Dendritic cell treated with granulocyte-macrophage colony-stimulating factor and Interleukin-4, amounts not matched to agents 40 ng/mL and 50 ng/mL, for 4 days (primary cell): ENCODE results near the gene CYP2S1.
"Not testable (repeated sequence)": the region's sequence is repeated elsewhere in the genome, so short reads cannot be mapped to it uniquely, and the experiment has no call there.

Experiments
- H3K27ac Mint-ChIP-seq: one replicate; pipeline ENCODE4 v1.8.0; 2022; ENCODE audit warnings: mild to moderate bottlenecking, mixed read lengths
- H3K27me3 Mint-ChIP-seq: one replicate; pipeline ENCODE4 v1.8.0; 2022; ENCODE audit warnings: mild to moderate bottlenecking, mixed read lengths
- H3K36me3 Mint-ChIP-seq: one replicate; pipeline ENCODE4 v1.8.0; 2022; ENCODE audit warnings: low read depth, mixed read lengths
- H3K4me1 Mint-ChIP-seq: one replicate; pipeline ENCODE4 v1.8.0; 2022; ENCODE audit warnings: low read depth, mixed read lengths
- H3K4me3 Mint-ChIP-seq: one replicate; pipeline ENCODE4 v1.8.0; 2022; ENCODE audit warnings: mild to moderate bottlenecking, moderate library complexity, mixed read lengths
- H3K9me3 Mint-ChIP-seq: one replicate; pipeline ENCODE4 v1.8.0; 2022; ENCODE audit warnings: mixed read lengths
- intact Hi-C: fragments of 100-400 bp; cut with micrococcal nuclease; formaldehyde crosslinking; loops from one replicate; pipeline ENCODE4 v1.15.0; 2022

Gene CYP2S1, protein sequence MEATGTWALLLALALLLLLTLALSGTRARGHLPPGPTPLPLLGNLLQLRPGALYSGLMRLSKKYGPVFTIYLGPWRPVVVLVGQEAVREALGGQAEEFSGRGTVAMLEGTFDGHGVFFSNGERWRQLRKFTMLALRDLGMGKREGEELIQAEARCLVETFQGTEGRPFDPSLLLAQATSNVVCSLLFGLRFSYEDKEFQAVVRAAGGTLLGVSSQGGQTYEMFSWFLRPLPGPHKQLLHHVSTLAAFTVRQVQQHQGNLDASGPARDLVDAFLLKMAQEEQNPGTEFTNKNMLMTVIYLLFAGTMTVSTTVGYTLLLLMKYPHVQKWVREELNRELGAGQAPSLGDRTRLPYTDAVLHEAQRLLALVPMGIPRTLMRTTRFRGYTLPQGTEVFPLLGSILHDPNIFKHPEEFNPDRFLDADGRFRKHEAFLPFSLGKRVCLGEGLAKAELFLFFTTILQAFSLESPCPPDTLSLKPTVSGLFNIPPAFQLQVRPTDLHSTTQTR

DNA sequence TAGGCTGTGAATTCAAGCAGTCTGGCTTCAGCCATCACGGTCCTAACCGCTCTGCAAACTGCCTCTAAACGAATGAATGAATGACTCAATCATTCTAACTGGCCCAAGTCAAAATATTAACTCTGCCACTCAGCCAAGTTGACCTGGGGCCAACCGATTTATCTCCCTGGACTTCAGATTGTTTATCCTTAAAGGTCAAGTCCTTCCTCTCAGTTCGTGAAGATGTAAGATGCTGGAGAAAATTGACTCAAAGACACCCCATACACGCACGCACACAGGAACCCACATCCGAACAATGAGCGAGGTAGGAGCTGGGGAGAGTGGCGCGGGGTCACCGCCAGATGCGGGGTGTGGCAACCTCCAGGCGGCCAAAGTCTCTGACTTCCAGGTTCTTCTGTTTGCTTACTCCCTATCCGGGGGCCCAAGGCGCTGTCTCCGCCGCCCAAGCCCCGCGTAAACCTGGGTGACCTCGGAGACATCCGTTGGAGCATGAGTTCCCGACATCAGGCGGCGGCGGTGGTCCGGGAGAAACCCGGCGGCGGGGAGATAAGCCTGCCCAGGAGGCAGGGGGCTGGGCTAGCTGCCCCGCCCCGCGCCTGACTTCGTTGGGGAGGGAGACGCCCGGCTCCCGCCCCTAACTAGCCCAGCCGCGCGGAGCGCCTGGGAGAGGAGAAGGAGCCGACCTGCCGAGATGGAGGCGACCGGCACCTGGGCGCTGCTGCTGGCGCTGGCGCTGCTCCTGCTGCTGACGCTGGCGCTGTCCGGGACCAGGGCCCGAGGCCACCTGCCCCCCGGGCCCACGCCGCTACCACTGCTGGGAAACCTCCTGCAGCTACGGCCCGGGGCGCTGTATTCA lies at the start of gene CYP2S1:
Gene CYP2S1, plus strand, starts transcription at position 646 of the 856 bp plus-strand sequence. Its CDS starts 46 bp downstream, at position 692.
- Mint-ChIP-seq H3K4me3 (peak within 1 kb of the TSS; percentile 97), H3K27ac (peak within 1 kb of the TSS; percentile 85), H3K27me3 (peaks cover 4% of the 10 kb centered on the region), H3K36me3 (peaks cover 50% of the 10 kb centered on the region), H3K4me1 (peaks cover 69% of the 10 kb centered on the region), H3K9me3 (no peaks in the 10 kb centered on the region)
- intact Hi-C loops: no loop called here

DNA sequence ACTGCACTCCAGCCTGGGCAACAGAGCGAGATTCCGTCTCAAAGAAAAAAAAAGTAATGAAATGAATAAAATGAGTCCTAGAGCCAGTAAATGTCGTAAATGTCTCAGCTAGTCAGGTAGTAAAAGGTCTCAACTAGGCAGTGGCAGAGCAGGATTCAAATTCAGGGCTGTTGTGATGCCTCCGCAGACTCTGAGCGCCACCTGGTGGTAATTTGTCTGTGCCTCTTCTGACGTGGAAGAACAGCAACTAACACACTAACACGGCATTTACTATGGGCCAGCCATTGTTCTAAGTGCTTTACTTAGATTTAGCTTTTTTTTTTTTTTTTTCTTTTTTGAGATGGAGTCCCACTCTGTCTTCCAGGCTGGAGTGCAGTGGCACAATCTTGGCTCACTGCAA lies 48.6 kb upstream of the CYP2S1 start:
- no peak overlapping the region for H3K27ac Mint-ChIP-seq
- no peaks in the 10 kb centered on the region for H3K9me3 Mint-ChIP-seq
- H3K4me1 Mint-ChIP-seq: no peaks in the 10 kb centered on the region
- peaks cover 27% of the 10 kb centered on the region for H3K27me3 Mint-ChIP-seq
- H3K36me3 Mint-ChIP-seq: no peaks in the 10 kb centered on the region
- intact Hi-C loops: loop anchor here (1.0 to 2.0 kb wide), 3 partner anchors 18 to 482 kb away; no protein-coding TSS in a partner anchor
- no peak overlapping the region for H3K4me3 Mint-ChIP-seq

DNA sequence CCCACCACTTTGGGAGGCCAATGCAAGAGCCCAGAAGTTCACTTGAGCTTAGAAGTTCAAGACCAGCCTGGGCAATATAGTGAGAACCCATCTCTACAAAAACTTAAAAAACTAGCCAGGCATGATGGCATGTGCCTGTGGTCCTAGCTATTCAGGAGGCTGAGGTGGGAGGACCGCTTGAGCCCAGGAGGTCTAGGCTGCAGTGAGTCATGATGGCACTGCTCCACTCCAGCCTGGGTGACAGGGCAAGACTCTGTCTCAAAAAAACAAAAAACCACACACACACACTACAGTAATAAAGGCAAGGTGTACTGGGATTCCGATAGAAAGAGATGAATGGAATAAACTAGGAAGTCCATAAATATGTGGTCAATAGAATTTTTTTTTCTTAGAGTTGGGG lies 43.2 kb upstream of the CYP2S1 start:
- Mint-ChIP-seq H3K36me3 (no peaks in the 10 kb centered on the region), H3K9me3 (no peaks in the 10 kb centered on the region), H3K27me3 (peaks cover 14% of the 10 kb centered on the region), H3K27ac (no peak overlapping the region), H3K4me3 (no peak overlapping the region), H3K4me1 (no peaks in the 10 kb centered on the region)
- intact Hi-C loops: no loop called here

DNA sequence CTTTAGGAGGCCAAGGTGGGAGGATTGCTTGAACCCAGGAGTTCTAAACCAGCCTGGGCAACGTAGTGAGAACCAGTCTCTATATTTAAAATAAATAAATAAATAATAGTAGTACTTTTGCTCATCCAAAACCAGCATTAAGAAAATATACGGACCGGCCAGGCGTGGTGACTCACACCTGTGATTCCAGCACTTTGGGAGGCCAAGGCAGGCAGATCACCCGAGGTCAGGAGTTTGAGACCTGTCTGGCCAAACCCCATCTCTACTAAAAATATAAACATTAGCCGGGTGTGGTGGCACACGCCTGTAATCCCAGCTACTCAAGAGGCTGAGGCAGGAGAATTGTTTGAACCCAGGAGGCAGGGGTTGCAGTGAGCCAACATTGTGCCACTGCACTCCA lies 42.0 kb upstream of the CYP2S1 start:
- not testable (repeated sequence) for H3K4me3 Mint-ChIP-seq

DNA sequence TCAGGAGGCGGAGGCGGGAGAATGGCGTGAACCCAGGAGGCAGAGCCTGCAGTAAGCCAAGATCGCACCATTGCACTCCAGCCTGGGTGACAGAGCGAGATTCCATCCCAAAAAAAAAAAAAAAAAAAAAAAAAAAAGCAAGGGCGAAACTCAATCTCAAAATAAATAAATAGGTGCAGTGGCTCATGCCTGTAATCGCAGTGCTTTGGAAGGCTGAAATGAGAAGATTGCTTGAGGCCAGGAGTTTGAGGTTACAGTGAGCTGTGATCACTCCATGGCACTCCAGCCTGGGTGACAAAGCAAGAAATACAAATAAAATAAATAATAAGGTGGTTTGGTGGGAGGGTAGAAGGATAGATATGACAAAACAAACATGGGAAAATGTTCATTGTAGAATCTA lies 39.0 kb upstream of the CYP2S1 start:
- Mint-ChIP-seq H3K36me3 (no peaks in the 10 kb centered on the region), H3K4me1 (no peaks in the 10 kb centered on the region), H3K4me3 (no peak overlapping the region), H3K9me3 (no peaks in the 10 kb centered on the region), H3K27me3 (no peaks in the 10 kb centered on the region), H3K27ac (no peak overlapping the region)
- intact Hi-C loops: no loop called here

More for the DNA sequence above, 42.0 kb upstream of the CYP2S1 start:
- H3K9me3 Mint-ChIP-seq, H3K36me3 Mint-ChIP-seq, H3K27ac Mint-ChIP-seq, intact Hi-C loops, H3K4me1 Mint-ChIP-seq: not testable (repeated sequence)
- H3K27me3 Mint-ChIP-seq: peaks cover 11% of the 10 kb centered on the region

DNA sequence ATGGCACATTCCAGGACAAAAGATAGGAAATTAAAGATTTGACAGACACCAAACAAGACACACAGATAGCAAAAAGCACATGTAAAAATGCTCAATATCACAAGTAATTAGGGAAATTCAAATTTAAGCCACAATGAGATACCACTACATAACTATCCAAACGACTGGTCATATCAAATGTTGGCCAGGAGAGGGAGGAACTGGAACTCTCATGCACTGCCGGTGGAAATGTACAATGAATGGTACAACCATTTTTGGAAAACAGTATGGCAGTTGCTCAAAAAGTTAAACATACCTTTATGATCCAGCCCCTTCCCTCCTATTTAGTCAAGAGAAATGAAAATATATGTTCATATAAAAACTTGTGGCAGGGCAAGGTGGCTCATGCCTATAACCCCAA lies 36.8 kb upstream of the CYP2S1 start:
- Mint-ChIP-seq H3K9me3 (no peaks in the 10 kb centered on the region), H3K27me3 (no peaks in the 10 kb centered on the region), H3K4me1 (no peaks in the 10 kb centered on the region), H3K27ac (no peak overlapping the region), H3K4me3 (no peak overlapping the region), H3K36me3 (no peaks in the 10 kb centered on the region)
- intact Hi-C loops: loop anchor here (5.0 kb wide), 1 partner anchor 151 kb away; no protein-coding TSS in a partner anchor

DNA sequence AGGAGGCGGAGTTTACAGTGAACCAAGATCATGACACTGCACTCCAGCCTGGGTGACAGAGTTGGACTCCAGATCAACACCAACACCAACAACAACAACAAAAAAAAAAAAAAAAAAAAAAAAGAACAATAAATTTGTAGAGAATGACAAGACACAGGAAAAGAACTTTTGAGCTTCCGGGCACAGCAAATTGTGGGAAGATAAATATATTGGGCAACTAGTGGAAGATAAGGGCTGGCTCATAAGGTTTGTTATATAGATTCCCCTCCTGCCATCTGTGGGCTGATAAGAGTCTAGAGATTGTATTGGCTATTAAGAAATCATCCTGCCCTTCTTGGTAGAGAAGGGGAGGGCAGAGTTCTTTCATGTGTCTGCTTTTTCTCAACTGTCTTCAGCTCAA lies 33.1 kb upstream of the CYP2S1 start:
- Mint-ChIP-seq H3K27ac (no peak overlapping the region), H3K27me3 (no peaks in the 10 kb centered on the region), H3K4me3 (no peak overlapping the region), H3K9me3 (no peaks in the 10 kb centered on the region), H3K36me3 (peaks cover 6% of the 10 kb centered on the region), H3K4me1 (no peaks in the 10 kb centered on the region)
- intact Hi-C loops: loop anchor here (5.0 kb wide), 1 partner anchor 147 kb away; no protein-coding TSS in a partner anchor

DNA sequence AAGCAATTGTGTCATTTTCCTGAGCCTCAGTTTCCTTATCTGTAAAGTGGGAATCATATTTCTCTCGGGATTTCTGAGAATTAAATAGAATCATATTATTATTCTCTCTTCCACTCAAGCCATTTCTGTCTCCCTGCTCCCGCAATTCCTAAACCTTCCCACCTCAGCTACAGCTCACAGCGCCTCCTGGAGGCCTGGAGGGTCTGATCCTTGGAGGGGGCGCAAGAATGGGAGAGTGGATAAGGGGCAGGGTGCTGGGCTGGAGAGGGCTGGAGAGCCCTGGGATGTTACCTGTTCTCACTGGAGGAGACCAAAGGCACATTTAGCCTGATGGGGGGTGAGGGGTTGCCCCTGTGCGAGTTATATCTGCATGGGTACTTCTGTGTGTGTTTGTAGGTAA lies 31.1 kb upstream of the CYP2S1 start:
- intact Hi-C loops: no loop called here

DNA sequence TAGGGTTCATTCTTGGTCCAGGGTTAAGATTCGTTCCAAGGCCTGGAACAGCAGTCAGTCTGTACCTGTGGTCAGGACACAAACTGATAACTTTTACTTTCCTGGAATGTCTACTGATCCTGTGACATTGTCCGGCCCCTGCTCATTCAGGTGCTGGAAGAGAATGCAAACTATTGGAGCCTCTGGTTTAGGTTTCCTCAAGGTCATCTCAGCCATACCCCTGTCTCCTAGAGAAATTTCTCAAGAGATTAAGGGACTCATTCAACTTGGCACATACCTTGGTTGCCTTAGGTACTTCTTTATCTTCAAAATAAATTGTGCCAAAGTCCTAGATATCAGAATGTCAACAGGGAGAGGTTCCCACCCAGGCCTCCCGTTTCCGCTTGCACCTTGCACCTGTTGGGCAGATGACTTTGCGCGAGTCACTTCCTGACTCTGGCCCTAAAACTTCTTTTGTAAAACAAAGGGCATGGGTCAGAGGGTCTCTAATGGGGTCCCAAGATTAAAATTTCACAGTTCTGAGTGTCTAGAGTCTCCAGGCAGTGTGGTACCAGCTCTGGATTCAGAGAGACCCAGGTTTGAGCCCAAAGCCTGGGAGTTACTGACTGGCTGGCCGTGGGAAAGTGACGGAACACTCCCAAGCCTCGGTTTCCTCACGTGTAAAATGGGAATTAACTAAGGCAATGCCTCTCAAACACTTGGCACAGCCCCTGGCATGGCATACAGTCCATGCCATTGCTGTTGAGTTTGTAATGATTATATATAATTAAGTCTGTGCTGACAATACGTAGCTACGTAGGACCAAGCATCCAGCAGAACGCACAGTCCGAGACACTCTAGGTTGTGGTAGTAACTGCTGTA lies 25.8 kb upstream of the CYP2S1 start:
- H3K4me1 Mint-ChIP-seq: peaks cover 1% of the 10 kb centered on the region
- peaks cover 16% of the 10 kb centered on the region for H3K36me3 Mint-ChIP-seq
- no peak overlapping the region for H3K4me3 Mint-ChIP-seq
- no peaks in the 10 kb centered on the region for H3K27me3 Mint-ChIP-seq
- H3K9me3 Mint-ChIP-seq: no peaks in the 10 kb centered on the region
- intact Hi-C loops: no loop called here
- no peak overlapping the region for H3K27ac Mint-ChIP-seq

More for the DNA sequence above, 31.1 kb upstream of the CYP2S1 start:
- Mint-ChIP-seq H3K27ac (no peak overlapping the region), H3K4me1 (no peaks in the 10 kb centered on the region), H3K4me3 (no peak overlapping the region), H3K36me3 (peaks cover 6% of the 10 kb centered on the region), H3K27me3 (no peaks in the 10 kb centered on the region), H3K9me3 (no peaks in the 10 kb centered on the region)

DNA sequence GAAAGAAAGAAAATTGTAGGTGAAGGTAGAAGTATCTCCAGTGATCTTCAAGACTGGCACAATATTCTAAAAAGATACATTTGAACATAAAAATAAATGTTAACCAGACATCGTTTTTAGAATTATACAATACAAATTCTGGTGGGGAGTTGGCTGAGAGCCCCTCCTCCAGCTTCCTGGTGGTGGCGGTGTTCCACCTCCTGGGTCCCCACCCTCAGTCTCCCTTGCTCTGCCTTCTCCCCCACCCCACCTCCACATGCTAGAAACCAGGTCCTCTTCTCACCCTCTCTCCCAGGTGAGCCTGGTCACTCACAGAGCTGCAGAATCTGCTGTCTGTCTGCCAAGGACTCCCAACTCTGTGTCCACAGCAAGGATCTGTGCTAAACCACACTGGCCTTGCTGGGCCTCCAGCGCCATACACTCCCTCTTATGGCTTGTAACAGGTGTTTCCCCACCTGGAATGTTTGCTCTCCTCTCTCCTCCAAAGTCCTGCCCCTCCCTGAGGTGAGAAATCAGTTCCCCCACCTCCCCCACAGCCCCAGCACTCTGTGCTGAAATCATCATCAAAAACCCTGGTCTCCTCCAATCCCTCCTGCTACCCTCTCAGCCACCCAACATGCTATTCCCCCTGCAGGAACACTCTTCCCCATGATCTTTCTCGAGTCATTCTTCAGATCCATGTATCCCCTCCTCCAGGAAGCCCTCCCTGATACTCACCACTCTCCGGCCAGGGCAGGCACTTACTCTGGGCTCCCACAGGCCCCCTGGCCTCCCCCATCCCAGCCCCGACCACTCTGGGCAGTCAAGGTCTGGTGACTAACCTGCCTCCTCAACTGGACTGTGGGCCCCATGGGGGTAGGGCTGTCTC lies 20.5 kb upstream of the CYP2S1 start:
- H3K9me3 Mint-ChIP-seq: no peaks in the 10 kb centered on the region
- no peak overlapping the region for H3K4me3 Mint-ChIP-seq
- intact Hi-C loops: no loop called here
- H3K36me3 Mint-ChIP-seq: peaks cover 18% of the 10 kb centered on the region
- peak overlapping the region; percentile 62 for H3K27ac Mint-ChIP-seq
- no peaks in the 10 kb centered on the region for H3K27me3 Mint-ChIP-seq
- H3K4me1 Mint-ChIP-seq: peaks cover 48% of the 10 kb centered on the region

DNA sequence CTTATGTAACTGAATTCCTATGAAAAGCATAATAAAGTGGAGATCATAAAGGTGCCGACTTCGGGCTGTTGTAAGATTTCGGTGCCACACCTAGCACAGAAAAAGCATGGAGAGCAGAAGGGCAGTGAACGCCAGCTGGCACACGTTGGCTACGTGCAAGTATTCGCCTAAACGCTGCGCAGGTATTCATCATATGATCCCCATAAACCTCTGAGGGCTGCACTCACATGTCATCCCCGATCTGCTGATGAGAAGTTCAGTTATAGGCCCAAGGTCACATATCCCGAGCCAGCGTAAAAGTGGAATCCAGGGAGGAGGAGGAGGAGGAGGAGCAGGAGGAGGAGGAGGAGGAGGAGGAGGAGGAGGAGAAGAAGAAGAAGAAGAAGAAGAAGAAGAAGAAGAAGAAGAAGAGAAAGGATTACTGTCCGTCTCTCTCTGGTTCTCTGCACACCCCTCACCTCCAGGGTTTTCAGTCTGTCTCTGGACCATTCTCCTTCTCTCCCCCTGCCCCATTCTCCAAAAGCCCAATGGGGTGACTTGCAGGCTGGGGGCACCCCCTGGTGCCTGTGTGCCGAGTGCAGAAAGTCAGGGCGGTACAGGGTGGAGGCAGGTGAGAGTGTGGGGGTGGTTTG lies 18.6 kb upstream of the CYP2S1 start:
- Mint-ChIP-seq H3K27ac (peak overlapping the region; percentile 84), H3K4me3 (peak overlapping the region; percentile 77), H3K9me3 (no peaks in the 10 kb centered on the region), H3K27me3 (no peaks in the 10 kb centered on the region), H3K4me1 (peaks cover 48% of the 10 kb centered on the region), H3K36me3 (peaks cover 5% of the 10 kb centered on the region)
- intact Hi-C loops: no loop called here
